Activated T-cell treated with anti-CD3 and anti-CD28 coated beads, Interleukin-2, amount 50 U/mL, for 72 hours (primary cell): Measurements from ENCODE around the gene UCN. TPM values are rescaled to one million over a fixed set of nuclear protein-coding genes. Genes with fewer than 3 reads are reported as not detected.
"Not testable (repeated sequence)": the region's sequence is repeated elsewhere in the genome, so short reads cannot be mapped to it uniquely, and the experiment has no call there.

ENCODE experiments used
- ATAC-seq, 2 donors: fragments of 150-1000 bp; cut with Tn5 transposase; replicated peaks in 1 of 2; 2 replicates each; pipeline ENCODE4 v1.10.0; 2021; ENCODE audit warnings: moderate library complexity in 2 of 2, mild to moderate bottlenecking in 1 of 2
- DNase-seq, 2 donors: peaks; one replicate each; pipeline ENCODE4 v3.0.0; 2021 to 2022; ENCODE audit warnings: mixed read lengths in 1 of 2
- H3K27ac Mint-ChIP-seq: one replicate; pipeline ENCODE4 v1.8.0; 2022; ENCODE audit warnings: mild to moderate bottlenecking, moderate library complexity, mixed read lengths
- H3K27me3 Mint-ChIP-seq: one replicate; pipeline ENCODE4 v1.8.0; 2022; ENCODE audit warnings: low read depth, mixed read lengths
- H3K36me3 Mint-ChIP-seq, 2 donors: one replicate each; pipeline ENCODE4 v1.8.0; 2022; ENCODE audit warnings: mixed read lengths in 2 of 2, mild to moderate bottlenecking in 1 of 2; ENCODE audit not compliant: insufficient read depth in 2 of 2
- H3K4me1 Mint-ChIP-seq: one replicate; pipeline ENCODE4 v1.8.0; 2022; ENCODE audit warnings: low read depth, mixed read lengths
- H3K4me3 Mint-ChIP-seq, 2 donors: one replicate each; pipeline ENCODE4 v1.8.0; 2022; ENCODE audit warnings: mild to moderate bottlenecking in 2 of 2, mixed read lengths in 2 of 2, moderate library complexity in 2 of 2
- H3K9me3 Mint-ChIP-seq, 2 donors: one replicate each; pipeline ENCODE4 v1.8.0; 2022; ENCODE audit warnings: mixed read lengths in 2 of 2
- total RNA-seq, 2 donors: library from RNA; stranded (reverse); gene quantifications; one replicate each; pipeline ENCODE4 v1.2.3, GENCODE V29; 2022

Gene UCN
- total RNA-seq, 2 donors from 2014 or later: 4.9 to 7.6 TPM

DNA sequence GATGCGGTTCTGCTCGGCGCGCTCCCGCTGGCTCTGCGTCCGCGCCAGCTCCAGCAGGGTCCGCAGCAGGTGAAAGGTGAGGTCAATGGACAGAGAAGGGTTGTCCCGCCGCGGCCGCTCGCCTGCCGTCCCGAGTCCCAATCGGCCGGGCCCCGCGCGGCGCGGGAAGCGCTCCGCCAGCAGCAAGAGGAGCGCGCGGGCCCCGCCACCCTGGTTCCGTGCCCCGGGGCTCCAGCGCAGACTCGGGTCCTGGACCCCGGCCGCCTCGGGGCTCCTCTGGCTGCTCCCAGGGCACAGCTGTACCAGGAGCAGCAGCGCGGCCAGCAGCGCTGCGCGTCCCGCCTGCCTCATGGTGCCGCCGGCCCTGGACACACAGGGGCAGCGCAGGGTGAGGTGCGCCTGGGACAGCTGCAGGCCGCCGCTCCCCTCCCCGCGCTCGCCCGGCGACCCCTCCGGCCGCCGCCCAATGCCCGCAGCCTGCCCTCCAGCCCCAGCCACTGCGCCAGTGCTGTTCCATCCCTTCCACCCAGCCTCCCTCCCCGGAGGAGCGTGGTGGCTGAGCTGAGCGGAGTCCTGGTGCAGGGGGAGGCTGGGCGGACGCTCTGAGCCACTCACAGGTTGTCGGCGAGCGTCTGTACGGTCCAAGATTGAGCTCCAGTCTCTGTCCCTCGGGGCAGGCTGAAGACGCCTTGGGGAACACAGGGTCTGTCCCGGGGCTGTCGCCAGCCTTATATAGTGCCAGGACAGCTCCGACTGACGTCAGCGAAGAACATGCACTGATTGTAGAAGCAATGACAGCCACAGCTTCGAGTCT, 493 bp downstream of the UCN start:
- no peak for ATAC-seq
- H3K4me3 Mint-ChIP-seq: peak overlapping the region; percentile 52 to 60
- H3K4me1 Mint-ChIP-seq: peaks cover 4% of the 10 kb centered on the region
- peaks cover 21% of the 10 kb centered on the region for H3K27me3 Mint-ChIP-seq
- H3K9me3 Mint-ChIP-seq: no peaks in the 10 kb centered on the region
- peaks cover 3 to 7% of the 10 kb centered on the region in 2 donors for H3K36me3 Mint-ChIP-seq
- H3K27ac Mint-ChIP-seq: no peak overlapping the region
- DNase-seq: no peak

DNA sequence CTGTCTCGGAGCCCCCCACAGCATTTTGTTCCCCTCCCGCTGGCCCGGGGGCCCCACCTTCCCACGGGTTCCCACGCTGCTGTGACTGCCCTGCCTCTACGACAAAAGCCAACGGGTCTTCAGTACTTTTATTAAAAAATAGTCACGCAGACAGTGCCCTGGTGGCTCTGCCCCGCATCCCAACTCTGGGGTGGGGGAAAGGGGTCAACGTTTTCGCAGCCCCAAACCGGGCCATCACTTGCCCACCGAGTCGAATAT, 1.0 kb downstream of the UCN start:
- DNase-seq (no peak), ATAC-seq (no peak)
- Mint-ChIP-seq H3K9me3 (no peaks in the 10 kb centered on the region), H3K4me1 (peaks cover 6% of the 10 kb centered on the region), H3K4me3 (peak overlapping the region; percentile 52 to 60), H3K27me3 (peaks cover 21% of the 10 kb centered on the region), H3K36me3 (peaks cover 3 to 7% of the 10 kb centered on the region in 2 donors), H3K27ac (no peak overlapping the region)

DNA sequence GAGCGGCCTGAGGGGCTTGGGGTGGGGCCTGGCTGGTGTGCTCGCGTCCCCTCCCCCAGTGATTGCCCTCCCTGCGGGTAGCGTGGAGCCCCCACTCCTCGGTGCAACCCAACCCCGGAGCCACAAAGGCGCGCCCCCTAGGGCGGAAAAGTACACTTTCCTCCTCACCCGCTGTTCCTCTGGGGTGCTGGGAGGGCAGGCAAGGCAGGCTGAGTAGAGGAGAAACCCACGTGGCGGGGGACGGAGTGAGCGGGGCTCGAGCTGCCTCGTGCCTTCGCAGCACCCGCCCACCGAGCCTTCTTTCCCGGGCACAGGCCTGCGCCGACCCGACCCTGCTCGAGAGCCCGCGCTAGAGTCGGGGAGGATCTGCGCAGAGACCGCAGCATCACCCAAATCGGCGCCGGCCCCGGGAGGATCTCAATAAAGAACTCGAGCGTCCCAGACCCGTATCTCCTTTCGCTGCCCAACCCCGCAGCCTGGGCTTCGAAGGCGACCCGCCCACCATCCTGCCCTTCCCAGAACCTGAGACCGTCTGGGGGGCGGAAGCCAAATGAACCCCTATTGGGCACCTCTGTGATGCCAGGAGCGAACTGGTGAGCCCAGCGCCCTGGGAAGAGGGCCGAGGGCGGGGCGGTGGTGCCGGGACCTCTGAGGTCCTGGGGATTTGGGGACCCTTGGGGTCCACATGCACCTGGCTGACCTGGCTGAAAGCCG, 1.5 kb downstream of the UCN start:
- Mint-ChIP-seq H3K27me3 (peaks cover 21% of the 10 kb centered on the region), H3K27ac (no peak overlapping the region), H3K4me1 (peaks cover 6% of the 10 kb centered on the region), H3K36me3 (peaks cover 3 to 7% of the 10 kb centered on the region in 2 donors), H3K9me3 (no peaks in the 10 kb centered on the region), H3K4me3 (peak overlapping the region; percentile 52 to 61)
- ATAC-seq: peak; percentile 52 to 54
- DNase-seq: peak; percentile 35

DNA sequence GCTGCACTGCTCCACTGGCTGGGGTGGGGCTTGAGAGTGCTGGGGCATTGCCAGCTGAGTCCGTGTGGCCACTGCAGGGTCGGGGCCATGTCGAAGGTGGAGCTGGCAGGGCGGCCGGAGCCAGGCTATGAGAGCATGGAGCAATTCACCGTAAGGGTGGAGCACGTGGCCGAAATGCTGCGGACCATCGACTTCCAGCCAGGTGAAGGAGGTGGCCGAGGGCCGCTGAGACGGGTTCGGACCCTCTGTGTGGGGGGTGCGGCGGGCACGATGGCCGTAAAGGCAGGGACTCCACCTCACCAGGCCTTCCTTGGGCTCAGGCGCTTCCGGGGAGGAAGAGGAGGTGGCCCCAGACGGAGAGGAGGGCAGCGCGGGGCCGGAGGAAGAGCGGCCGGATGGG, 2.1 kb downstream of the UCN start:
- H3K4me3 Mint-ChIP-seq: peak overlapping the region; percentile 43 to 61

DNA sequence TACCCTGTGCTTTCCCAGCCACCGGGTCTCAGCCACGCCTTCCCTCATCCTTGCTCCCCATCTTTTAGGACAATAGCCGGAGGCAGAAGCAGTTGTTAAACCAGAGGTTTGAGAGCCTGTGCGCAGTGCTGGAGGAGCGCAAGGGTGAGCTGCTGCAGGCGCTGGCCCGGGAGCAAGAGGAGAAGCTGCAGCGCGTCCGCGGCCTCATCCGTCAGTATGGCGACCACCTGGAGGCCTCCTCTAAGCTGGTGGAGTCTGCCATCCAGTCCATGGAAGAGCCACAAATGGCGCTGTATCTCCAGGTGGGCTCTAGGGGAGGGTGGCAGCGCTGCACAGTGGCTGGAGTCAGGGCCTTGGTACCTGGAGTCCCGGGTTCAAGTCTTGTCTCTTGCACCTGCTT, 2.7 kb downstream of the UCN start:
- Mint-ChIP-seq H3K36me3 (peaks cover 3 to 7% of the 10 kb centered on the region in 2 donors), H3K9me3 (no peaks in the 10 kb centered on the region), H3K4me3 (no peak overlapping the region), H3K27ac (no peak overlapping the region), H3K27me3 (peaks cover 21% of the 10 kb centered on the region), H3K4me1 (peaks cover 6% of the 10 kb centered on the region)
- no peak for ATAC-seq
- no peak for DNase-seq

More for the DNA sequence above, 2.1 kb downstream of the UCN start:
- ATAC-seq (peak in 1 of 2 donors; percentile 21), DNase-seq (no peak)
- H3K4me1 Mint-ChIP-seq: peaks cover 6% of the 10 kb centered on the region
- H3K9me3 Mint-ChIP-seq: no peaks in the 10 kb centered on the region
- peaks cover 21% of the 10 kb centered on the region for H3K27me3 Mint-ChIP-seq
- no peak overlapping the region for H3K27ac Mint-ChIP-seq
- H3K36me3 Mint-ChIP-seq: peaks cover 3 to 7% of the 10 kb centered on the region in 2 donors

DNA sequence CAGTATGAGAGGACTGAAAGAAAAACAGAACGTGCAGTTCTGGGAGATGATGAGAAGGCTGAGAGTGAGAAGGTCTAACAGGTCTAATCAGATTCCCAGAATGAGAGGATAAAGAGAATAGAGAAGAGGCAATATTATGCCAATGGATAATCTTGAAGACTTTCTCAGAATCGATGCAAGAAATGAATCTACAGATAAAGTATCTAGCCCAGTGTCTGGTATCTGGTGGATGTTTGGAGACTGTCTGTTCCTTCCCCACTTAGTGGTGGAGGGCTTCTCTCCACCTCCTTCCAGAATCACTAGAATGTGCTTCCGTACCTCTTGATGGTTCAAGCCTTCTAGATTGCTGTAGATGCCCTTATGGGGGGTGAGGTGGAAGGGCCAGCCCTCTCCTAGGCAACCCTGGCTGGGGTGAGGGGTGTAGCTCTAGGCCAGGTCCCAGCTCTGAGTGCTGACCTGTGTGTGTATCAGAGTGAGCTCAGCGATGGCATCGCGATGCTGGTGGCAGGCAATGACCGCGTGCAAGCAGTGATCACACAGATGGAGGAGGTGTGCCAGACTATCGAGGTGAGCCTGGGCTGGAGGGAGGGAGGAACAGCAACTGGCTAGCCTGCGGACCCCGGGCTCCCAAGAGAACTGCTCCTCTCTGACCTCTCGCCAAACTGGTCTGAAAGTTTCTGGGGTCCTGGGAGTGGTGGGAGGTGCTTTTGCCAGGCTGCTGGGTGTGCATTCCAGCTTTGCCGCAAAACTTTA, 3.6 kb downstream of the UCN start:
- no peak for ATAC-seq
- DNase-seq: no peak

DNA sequence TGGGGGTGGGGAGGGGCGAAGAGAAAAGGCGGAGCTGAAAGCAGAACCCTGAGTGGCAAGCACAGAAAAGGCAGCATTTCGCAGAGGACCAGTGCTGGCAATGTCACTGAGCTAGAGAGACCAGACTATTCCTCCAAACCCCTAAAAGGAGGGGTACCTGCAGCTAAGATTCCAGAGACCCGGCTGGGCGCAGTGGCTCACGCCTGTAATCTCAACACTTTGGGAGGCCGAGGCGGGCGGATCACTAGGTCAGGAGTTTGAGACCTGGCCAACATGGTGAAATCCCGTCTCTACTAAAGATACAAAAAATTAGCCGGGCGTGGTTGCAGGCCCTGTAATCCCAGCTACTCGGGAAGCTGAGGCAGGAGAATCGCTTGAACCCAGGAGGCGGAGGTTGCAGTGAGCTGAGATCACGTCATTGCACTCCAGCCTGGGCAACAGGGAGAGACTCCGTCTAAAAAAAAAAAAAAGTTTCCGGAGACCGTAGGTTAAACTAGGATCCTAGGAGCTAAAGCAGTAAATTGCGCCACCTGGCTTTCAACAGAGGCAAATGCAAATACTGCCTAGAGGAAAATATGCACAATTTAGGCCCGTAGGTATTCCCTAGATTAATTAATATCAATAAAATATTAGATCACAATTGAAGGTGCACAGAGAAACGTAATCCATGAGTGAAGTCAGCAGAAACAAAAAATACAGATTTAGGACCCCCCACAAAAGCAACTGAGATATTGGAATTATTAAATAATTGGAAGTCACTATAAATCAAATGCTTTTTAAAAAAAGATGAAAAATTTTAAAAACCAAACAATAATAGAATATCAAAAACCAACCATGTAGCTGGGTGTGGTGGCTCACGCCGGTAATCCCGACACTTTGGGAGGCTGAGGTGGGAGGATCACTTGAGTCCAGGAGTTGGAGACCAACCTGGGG, 4.9 kb downstream of the UCN start:
- peaks cover 21% of the 10 kb centered on the region for H3K27me3 Mint-ChIP-seq
- ATAC-seq (peak; percentile 58 to 72), DNase-seq (peak; percentile 47 to 60)
- peak overlapping the region; percentile 66 to 68 for H3K4me3 Mint-ChIP-seq
- no peaks in the 10 kb centered on the region for H3K9me3 Mint-ChIP-seq
- H3K36me3 Mint-ChIP-seq: no peaks in the 10 kb centered on the region
- peak overlapping the region; percentile 60 for H3K27ac Mint-ChIP-seq
- H3K4me1 Mint-ChIP-seq: peaks cover 6% of the 10 kb centered on the region

More for the DNA sequence above, 3.6 kb downstream of the UCN start:
- Mint-ChIP-seq H3K4me3 (no peak overlapping the region), H3K27ac (no peak overlapping the region), H3K36me3 (peaks cover under 1 to 4% of the 10 kb centered on the region in 2 donors), H3K9me3 (no peaks in the 10 kb centered on the region), H3K27me3 (peaks cover 21% of the 10 kb centered on the region), H3K4me1 (peaks cover 6% of the 10 kb centered on the region)

DNA sequence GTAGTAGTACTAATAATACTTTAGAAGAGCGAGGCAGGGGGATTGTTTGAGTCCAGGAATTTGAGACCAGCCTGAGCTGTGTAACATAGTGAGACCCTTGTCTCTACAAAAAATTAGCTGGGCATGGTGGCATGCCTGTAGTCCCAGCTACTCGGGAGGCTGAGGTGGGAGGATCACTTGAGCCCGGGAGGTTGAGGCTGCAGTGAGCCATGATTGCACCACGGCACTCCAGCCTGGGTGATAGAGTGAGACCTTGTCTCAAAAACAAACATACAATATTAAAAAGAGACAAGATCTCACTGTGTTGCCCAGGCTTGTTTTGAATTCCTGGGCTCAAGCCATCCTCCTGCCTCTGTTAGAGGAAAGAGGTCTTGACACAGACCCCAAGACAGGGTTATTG, 7.6 kb downstream of the UCN start:
- H3K4me1 Mint-ChIP-seq, H3K36me3 Mint-ChIP-seq: not testable (repeated sequence)
- peaks cover 16% of the 10 kb centered on the region for H3K27me3 Mint-ChIP-seq

DNA sequence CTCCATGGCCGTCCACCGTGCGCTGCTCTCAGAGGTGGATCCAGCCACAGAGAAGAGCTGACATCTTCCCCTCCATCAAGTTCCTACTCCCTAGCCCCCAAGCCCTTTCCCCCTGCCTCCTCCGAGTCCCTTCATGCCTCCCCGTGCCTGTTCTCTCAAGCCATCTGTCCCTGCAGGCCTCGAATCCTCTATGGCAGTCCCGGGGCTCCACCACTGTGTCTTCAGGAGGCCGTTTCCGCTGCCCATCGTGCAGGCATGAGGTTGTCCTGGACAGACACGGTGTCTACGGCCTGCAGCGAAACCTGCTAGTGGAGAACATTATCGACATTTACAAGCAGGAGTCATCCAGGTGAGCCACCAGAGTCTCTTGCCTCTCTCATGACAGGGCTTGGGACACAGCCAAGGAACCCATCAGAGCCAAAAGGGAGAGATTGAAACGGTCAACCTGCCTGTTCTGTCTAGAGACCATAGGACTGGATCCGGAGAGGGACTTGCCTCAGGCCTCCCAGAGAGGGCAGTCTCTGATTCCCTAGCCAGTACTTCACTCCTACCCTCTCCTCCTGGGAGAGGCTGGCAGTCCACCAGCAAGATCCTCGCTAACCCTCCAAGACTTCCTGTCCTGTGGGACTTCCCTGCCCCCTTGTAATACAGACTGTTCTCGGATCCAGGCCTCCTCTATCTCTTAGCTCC, 9.7 kb downstream of the UCN start:
- H3K36me3 Mint-ChIP-seq: no peaks in the 10 kb centered on the region
- H3K27me3 Mint-ChIP-seq: no peaks in the 10 kb centered on the region
- no peaks in the 10 kb centered on the region for H3K9me3 Mint-ChIP-seq
- no peak overlapping the region for H3K27ac Mint-ChIP-seq
- DNase-seq (no peak), ATAC-seq (no peak)
- no peak overlapping the region for H3K4me3 Mint-ChIP-seq
- peaks cover 6% of the 10 kb centered on the region for H3K4me1 Mint-ChIP-seq

More for the DNA sequence above, 7.6 kb downstream of the UCN start:
- DNase-seq, ATAC-seq, H3K4me3 Mint-ChIP-seq, H3K27ac Mint-ChIP-seq, H3K9me3 Mint-ChIP-seq: not testable (repeated sequence)

DNA sequence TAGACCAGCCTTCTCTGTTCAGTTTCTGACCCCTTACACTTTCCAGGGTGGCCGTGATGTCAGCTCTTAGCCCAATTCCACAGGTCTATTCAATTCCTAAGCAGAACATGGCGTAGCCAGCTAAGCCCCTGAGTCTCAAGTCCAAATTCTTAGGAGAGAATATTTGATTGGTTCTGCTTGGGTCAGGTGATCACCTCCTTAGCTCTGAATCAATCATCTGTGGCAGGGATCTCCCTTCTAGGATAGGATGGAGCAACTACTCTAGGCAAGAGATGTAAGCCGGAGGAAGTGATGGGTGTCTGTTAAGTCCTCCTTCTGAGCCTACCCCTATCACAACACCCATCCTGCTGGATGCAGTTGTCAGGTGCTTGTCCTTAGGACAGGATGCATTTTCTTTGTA, 11.1 kb downstream of the UCN start:
- no peak for DNase-seq
- Mint-ChIP-seq H3K4me1 (no peaks in the 10 kb centered on the region), H3K27me3 (peaks cover 8% of the 10 kb centered on the region), H3K4me3 (no peak overlapping the region), H3K27ac (no peak overlapping the region), H3K9me3 (no peaks in the 10 kb centered on the region), H3K36me3 (no peaks in the 10 kb centered on the region)
- ATAC-seq: no peak

DNA sequence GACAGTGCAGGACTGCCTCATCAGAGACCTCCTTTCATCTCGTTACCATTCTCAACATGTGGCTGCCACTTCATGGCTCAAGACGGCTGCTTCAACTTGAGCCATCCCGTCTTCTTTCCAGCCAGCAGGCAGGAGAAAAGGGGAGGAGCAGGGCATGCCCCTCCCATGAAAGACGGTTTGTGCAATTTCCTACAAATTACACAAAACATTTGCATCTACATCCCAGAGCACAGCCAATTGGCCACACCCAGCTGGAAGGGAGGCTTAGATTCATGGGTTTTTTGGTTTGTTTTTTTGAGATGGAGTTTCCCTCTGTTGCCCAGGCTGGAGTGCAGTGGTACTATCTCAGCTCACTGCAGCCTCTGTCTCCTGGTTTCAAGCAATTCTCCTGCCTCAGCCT, 11.8 kb downstream of the UCN start:
- Mint-ChIP-seq H3K4me3 (no peak overlapping the region), H3K4me1 (no peaks in the 10 kb centered on the region), H3K27me3 (peaks cover 15% of the 10 kb centered on the region), H3K27ac (no peak overlapping the region), H3K36me3 (no peaks in the 10 kb centered on the region), H3K9me3 (no peaks in the 10 kb centered on the region)
- DNase-seq (no peak), ATAC-seq (no peak)

DNA sequence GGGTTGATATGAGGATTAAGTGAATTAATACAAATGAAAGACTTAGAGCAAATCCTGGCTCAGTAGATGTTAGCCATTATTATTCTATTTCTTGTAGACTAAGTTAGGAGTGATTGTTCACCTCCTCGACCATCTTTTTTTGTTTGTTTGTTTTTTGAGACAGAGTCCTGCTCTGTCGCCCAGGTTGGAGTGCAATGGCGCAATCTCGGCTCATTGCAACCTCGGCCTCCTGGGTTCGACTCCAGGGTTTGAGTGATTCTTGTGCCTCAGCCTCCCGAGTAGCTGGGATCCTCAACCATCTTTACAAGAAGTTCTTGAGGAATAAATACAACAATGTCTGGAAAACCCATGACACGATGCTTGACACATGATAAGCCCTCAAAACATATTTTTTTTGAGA, 13.3 kb downstream of the UCN start:
- peaks cover 15% of the 10 kb centered on the region for H3K27me3 Mint-ChIP-seq
- no peak overlapping the region for H3K4me3 Mint-ChIP-seq
- no peaks in the 10 kb centered on the region for H3K36me3 Mint-ChIP-seq
- H3K9me3 Mint-ChIP-seq: no peaks in the 10 kb centered on the region
- ATAC-seq (no peak), DNase-seq (no peak)
- no peaks in the 10 kb centered on the region for H3K4me1 Mint-ChIP-seq
- H3K27ac Mint-ChIP-seq: no peak overlapping the region
